ENCODE measurements around the gene PHIP. TPM values are rescaled to one million over a fixed set of nuclear protein-coding genes. Genes with fewer than 3 reads are reported as not detected.

The PHIP gene
- total RNA-seq, 1 experiment from 2014 or later = 53.6 TPM

- Histone ChIP-seq H3K27ac (ENCODE audit: insufficient read length, low read depth, low read length) (no peak overlapping the region), H3T11ph (ENCODE audit: low read length) (no peak overlapping the region), H3K14ac (ENCODE audit: insufficient read depth, low read length) (no peak overlapping the region), H3K18ac (ENCODE audit: insufficient read length, low read depth, low read length) (no peak overlapping the region), H3K23me2 (ENCODE audit: insufficient read length, low read depth, low read length, poor library complexity, severe bottlenecking) (peaks cover 8% of the 10 kb centered on the region), H2BK120ac (ENCODE audit: low read depth, low read length, poor library complexity, severe bottlenecking) (no peak overlapping the region), H4K20me1 (ENCODE audit: control insufficient read depth, insufficient read depth, insufficient read length) (no peaks in the 10 kb centered on the region), H3K4ac (ENCODE audit: low read depth, low read length) (no peak overlapping the region), H3K4me2 (ENCODE audit: insufficient read depth, insufficient read length, low read length) (peak overlapping the region; percentile 39), H3K79me1 (ENCODE audit: insufficient read depth, low read depth, low read length, poor library complexity, severe bottlenecking) (no peaks in the 10 kb centered on the region), H2AFZ (ENCODE audit: low read length) (no peak overlapping the region), H2BK5ac (ENCODE audit: insufficient read length, low read length) (no peak overlapping the region), H4K91ac (ENCODE audit: insufficient read length, low read depth, low read length) (no peak overlapping the region), H3K9me3 (ENCODE audit: control insufficient read depth, low read depth, low read length) (no peaks in the 10 kb centered on the region), H3K56ac (ENCODE audit: insufficient read length, low read depth, low read length) (no peak overlapping the region), H2BK12ac (ENCODE audit: insufficient read length, low read depth, low read length) (no peak overlapping the region), H3K4me1 (ENCODE audit: insufficient read depth, low read length) (no peaks in the 10 kb centered on the region), H2BK20ac (ENCODE audit: low read depth, low read length, poor library complexity, severe bottlenecking) (no peak overlapping the region), H4K5ac (ENCODE audit: insufficient read length, low read depth, low read length) (no peak overlapping the region), H3K79me2 (ENCODE audit: insufficient read depth, low read length) (no peaks in the 10 kb centered on the region), H3K9ac (ENCODE audit: extremely low read depth, insufficient read length, low read length) (no peak overlapping the region), H2BK15ac (ENCODE audit: low read depth, low read length) (no peak overlapping the region), H3K27me3 (ENCODE audit: insufficient read depth, low read length) (no peaks in the 10 kb centered on the region; the same call in 1 of the 2 replicates), H2AK5ac (ENCODE audit: insufficient read length, low read length) (no peak overlapping the region), H3K23ac (ENCODE audit: insufficient read length, low read depth, low read length) (no peak overlapping the region), H4K8ac (replicated peaks; ENCODE audit: insufficient read length, low read depth, low read length) (no peak overlapping the region)
- H3K27me3 Mint-ChIP-seq (ENCODE audit: low read depth) = peaks cover 27% of the 10 kb centered on the region
- no peaks in the 10 kb centered on the region; a peak in 2 of 7 replicates for H3K36me3 Mint-ChIP-seq (ENCODE audit: insufficient read depth in 1 of 3, low read depth in 3 of 3)
- H3K4me3 Mint-ChIP-seq = peak overlapping the region; percentile 61 to 72
- no CpG with 5 or more reads among the region's 9 CpGs for WGBS (ENCODE audit: extremely low coverage, insufficient read length, low lambda C conversion rate)
- H3K9me3 Mint-ChIP-seq = no peaks in the 10 kb centered on the region
- H3K27ac Mint-ChIP-seq = no peak overlapping the region
- H3K4me1 Mint-ChIP-seq = peaks cover 13 to 14% of the 10 kb centered on the region in 2 experiments
- TF ChIP-seq CTCF (conservative IDR thresholded peaks at IDR 0.05) = no peak
- no peak for DNase-seq
These were observed 166.7 kb downstream of the PHIP start for GRCh38 chr6:78911218-78911940.

Data from H9 (cell line).